B cell (primary cell): Measurements from ENCODE around the gene FRRS1.

Source experiments
- EZH2 ChIP-seq: IDR thresholded peaks from 2 replicates; pipeline ENCODE4 v1.6.1; 2012; ENCODE audit warnings: borderline replicate concordance, low read depth, mild to moderate bottlenecking, moderate library complexity, low read length; ENCODE audit not compliant: insufficient read depth, poor library complexity, severe bottlenecking
- TF ChIP-seq, protein P1 (sequence below): fragments of 200-600 bp; IDR thresholded peaks from one replicate; pipeline ENCODE4 v1.8.0; 2022; ENCODE audit warnings: antibody characterized with exemption, mild to moderate bottlenecking

DNA sequence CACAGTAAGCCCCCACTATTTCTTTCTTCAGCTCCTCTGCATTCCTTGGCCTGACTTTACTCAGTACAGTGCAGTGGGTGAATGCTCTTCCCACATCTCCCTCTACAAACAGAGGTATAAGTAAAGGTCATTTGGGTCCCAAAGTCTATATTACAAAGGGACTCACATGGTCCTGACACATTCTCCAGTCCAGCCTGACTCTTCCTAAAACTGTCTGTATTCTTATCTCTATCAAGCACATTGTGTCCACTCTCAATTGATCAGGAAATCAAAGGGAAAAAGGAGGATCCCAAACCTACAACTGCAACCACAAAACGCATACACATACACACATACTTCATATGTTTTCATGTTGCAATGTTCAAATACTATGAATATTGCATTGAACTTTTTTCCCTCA, 49.4 kb downstream of the FRRS1 start:
- TF ChIP-seq, protein P1, sequence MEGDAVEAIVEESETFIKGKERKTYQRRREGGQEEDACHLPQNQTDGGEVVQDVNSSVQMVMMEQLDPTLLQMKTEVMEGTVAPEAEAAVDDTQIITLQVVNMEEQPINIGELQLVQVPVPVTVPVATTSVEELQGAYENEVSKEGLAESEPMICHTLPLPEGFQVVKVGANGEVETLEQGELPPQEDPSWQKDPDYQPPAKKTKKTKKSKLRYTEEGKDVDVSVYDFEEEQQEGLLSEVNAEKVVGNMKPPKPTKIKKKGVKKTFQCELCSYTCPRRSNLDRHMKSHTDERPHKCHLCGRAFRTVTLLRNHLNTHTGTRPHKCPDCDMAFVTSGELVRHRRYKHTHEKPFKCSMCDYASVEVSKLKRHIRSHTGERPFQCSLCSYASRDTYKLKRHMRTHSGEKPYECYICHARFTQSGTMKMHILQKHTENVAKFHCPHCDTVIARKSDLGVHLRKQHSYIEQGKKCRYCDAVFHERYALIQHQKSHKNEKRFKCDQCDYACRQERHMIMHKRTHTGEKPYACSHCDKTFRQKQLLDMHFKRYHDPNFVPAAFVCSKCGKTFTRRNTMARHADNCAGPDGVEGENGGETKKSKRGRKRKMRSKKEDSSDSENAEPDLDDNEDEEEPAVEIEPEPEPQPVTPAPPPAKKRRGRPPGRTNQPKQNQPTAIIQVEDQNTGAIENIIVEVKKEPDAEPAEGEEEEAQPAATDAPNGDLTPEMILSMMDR, result no peak
- TF ChIP-seq EZH2, result no peak
